Measurements from ENCODE around the gene CARS1.

The CARS1 gene

DNA sequence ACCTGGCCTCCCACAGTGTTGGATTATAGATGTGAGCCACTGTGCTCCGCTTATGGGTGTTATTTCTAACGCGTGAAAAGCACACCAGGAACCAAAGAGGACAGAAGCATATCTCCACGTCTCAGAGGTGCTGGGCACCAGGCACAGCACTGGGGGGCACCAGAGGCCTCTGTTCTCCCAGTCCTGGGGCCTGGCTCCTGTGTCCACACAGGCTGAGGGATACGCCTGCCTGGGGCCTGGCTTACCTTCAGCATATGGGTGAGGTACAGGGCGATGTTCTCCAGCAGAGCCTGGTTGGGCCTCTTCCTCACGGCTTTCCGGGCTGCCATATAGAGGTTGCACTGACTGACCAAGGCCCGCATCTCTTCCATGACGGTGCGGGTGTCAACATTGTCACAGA is 40.4 kb downstream of the CARS1 start:
- TF ChIP-seq, protein P1, sequence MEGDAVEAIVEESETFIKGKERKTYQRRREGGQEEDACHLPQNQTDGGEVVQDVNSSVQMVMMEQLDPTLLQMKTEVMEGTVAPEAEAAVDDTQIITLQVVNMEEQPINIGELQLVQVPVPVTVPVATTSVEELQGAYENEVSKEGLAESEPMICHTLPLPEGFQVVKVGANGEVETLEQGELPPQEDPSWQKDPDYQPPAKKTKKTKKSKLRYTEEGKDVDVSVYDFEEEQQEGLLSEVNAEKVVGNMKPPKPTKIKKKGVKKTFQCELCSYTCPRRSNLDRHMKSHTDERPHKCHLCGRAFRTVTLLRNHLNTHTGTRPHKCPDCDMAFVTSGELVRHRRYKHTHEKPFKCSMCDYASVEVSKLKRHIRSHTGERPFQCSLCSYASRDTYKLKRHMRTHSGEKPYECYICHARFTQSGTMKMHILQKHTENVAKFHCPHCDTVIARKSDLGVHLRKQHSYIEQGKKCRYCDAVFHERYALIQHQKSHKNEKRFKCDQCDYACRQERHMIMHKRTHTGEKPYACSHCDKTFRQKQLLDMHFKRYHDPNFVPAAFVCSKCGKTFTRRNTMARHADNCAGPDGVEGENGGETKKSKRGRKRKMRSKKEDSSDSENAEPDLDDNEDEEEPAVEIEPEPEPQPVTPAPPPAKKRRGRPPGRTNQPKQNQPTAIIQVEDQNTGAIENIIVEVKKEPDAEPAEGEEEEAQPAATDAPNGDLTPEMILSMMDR (IDR thresholded peaks at IDR 0.05): no peak
- Histone ChIP-seq H3K9me3 (no peaks in the 10 kb centered on the region), H3K36me3 (peaks cover 94% of the 10 kb centered on the region), H3K4me3 (ENCODE audit: low read depth in 1 of 2, low read length in 1 of 2) (no peak overlapping the region), H3K27me3 (no peaks in the 10 kb centered on the region), H3K4me1 (ENCODE audit: control insufficient read depth in 1 of 2, insufficient read depth in 1 of 2, low read depth in 1 of 2, low read length in 1 of 2) (peaks cover 3 to 4% of the 10 kb centered on the region in 2 experiments), H3K27ac (no peak overlapping the region)

DNA sequence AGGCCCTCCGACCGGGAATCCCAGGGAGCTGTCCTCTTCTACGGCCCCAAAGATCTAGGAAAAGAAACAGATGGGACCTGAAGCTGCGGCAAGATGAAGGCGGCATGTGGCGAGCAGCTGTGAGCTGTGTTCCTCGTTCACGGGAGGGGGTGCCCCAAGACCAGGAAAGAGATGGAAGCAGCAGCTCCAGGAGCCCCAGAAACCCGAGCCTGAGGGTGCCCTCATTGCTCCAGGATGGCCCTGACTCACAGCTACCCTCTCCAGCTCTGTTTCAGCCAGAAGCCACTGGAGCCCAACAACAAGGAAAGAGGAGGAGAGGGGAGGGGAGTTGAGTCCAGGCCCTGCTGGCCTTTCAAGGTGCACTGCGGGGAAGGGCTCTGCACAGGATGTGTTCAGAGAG is 41.4 kb downstream of the CARS1 start:
- Histone ChIP-seq H3K36me3 (peaks cover 99% of the 10 kb centered on the region), H3K9me3 (no peaks in the 10 kb centered on the region), H3K27ac (no peak overlapping the region), H3K4me1 (ENCODE audit: control insufficient read depth in 1 of 2, insufficient read depth in 1 of 2, low read depth in 1 of 2, low read length in 1 of 2) (no peaks in the 10 kb centered on the region), H3K4me3 (ENCODE audit: low read depth in 1 of 2, low read length in 1 of 2) (no peak overlapping the region), H3K27me3 (no peaks in the 10 kb centered on the region)
- TF ChIP-seq, protein P1 (IDR thresholded peaks at IDR 0.05): no peak

DNA sequence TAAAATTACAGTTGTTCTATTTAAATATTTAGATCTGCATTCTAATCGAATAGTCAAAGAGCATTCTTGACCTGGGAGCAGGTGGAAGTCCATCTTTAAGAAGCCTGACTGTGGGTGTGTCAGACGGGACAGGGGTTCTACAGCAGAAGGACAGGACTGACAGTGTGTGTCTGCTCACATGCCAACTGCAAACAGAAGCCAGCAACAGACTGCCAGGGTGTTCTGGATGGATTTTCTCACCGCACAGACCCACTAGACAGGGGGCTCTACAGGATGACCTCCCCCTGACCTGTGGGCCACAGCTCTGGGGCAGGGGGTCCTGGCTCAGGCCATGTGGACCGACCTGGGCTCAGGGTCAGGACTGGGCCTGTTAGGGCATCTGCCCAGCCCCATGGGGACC is 42.3 kb downstream of the CARS1 start:
- Histone ChIP-seq H3K27me3 (no peaks in the 10 kb centered on the region), H3K9me3 (no peaks in the 10 kb centered on the region), H3K27ac (no peak overlapping the region), H3K4me1 (ENCODE audit: control insufficient read depth in 1 of 2, insufficient read depth in 1 of 2, low read depth in 1 of 2, low read length in 1 of 2) (no peaks in the 10 kb centered on the region), H3K4me3 (ENCODE audit: low read depth in 1 of 2, low read length in 1 of 2) (no peak overlapping the region), H3K36me3 (peaks cover 99% of the 10 kb centered on the region)
- TF ChIP-seq, protein P1 (IDR thresholded peaks at IDR 0.05): no peak

DNA sequence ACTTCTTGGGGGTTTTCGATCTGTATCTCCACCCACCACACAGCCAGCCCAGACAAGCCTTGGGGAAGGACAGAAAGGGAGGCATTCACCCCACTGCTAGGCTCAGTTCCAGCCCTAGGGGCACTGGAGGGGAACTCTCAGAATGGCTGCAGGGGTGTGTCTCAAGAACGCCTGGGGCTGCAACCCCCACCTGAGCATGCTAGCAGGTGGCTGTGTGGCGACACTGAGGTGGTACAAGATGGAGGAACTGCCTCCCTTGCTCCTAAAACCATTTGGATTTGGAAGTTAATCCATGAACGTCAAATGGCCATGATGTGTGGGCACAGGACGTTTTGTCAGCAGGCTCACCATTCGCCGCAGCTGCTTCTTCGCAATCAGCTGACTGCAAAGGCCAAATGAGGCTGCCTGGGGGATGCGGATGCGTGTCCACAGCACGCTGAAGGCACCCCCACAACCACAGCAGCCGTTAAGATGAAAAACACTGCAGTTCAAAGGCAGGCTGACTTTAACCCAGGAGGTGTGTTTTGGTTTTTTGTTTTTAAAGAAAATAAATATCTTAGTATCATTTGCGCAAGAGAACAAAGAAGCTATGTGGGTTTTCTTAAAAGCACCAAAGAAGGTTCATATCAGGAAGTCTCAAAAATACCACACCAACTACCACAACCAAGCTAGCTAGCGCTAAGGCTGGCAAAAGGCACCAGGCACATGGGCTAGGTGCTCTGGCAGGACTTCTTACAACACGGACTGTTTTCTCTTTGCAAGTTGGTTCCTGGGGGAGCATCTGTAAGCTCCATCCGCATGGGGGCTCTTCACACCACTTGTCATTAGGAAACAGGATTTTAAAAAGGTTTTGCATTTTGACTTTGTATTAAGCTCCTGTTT is 42.9 kb downstream of the CARS1 start:
- Histone ChIP-seq H3K27ac (no peak overlapping the region), H3K36me3 (peaks cover 99% of the 10 kb centered on the region), H3K9me3 (no peaks in the 10 kb centered on the region), H3K4me1 (ENCODE audit: control insufficient read depth in 1 of 2, insufficient read depth in 1 of 2, low read depth in 1 of 2, low read length in 1 of 2) (no peaks in the 10 kb centered on the region), H3K4me3 (ENCODE audit: low read depth in 1 of 2, low read length in 1 of 2) (no peak overlapping the region), H3K27me3 (no peaks in the 10 kb centered on the region)
- TF ChIP-seq, protein P1 (IDR thresholded peaks at IDR 0.05): no peak

DNA sequence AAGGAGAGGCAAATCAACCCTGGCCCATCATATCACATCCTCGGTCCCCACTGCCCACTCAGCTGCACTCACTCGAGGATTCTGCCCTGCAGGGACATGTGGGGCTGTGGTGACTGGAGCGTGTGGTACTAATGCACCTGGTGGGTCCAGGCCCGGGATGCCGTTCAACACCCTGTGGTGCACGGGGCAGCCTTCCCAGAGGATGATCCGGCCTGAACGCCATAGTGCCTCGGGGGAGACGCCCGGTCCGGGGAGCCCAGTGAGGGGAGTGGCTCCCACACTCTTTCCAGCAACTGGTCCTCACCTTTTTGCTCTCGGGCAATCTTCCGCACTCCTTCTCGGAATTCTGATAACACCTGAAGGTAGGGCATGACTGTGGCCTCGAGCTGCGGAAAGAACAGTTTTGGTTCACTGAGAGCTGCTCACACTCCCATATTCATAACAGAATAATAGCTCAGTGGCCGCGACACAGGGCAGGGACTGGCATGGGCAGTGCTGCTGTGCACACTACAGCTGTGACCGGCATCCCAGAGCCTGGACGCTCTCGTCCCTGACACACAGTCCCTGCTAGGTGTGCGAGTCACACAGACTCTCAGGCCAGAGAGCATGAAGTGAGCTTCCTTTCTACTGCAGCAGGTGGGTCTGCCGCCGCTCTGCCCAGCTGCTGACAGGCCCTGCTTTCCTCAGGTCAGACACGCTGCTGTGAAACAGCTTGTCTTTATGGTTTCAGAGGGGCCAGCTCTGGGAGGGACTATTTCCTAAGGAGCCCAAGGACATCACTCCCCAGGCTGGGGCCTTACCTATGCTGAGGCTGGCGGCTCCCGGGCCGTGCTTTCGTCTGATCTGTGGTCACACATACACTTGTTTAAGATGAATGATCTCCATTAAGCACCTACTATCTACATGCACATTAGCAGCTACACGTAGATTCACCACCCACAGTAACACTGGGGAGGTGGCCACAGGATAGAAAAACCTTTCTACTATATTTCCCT is 45.0 kb downstream of the CARS1 start:
- Histone ChIP-seq H3K4me3 (ENCODE audit: low read depth in 1 of 2, low read length in 1 of 2) (no peak overlapping the region), H3K36me3 (peaks cover 97% of the 10 kb centered on the region), H3K4me1 (ENCODE audit: control insufficient read depth in 1 of 2, insufficient read depth in 1 of 2, low read depth in 1 of 2, low read length in 1 of 2) (no peaks in the 10 kb centered on the region), H3K9me3 (no peaks in the 10 kb centered on the region), H3K27me3 (no peaks in the 10 kb centered on the region), H3K27ac (no peak overlapping the region)
- TF ChIP-seq, protein P1 (IDR thresholded peaks at IDR 0.05): no peak
